HG03139 (cell line): ENCODE results near the gene GATA5.
"Not testable (repeated sequence)": the region's sequence is repeated elsewhere in the genome, so short reads cannot be mapped to it uniquely, and the experiment has no call there.

ENCODE experiments used
- ATAC-seq: cut with Tn5 transposase; IDR thresholded peaks from one replicate; pipeline ENCODE4 v1.9.1; 2021; ENCODE audit not compliant: unreplicated experiment

Gene GATA5

GRCh38 chr20:62505337-62506045, 29.7 kb upstream of the GATA5 start:
- ATAC-seq = no peak

GRCh38 chr20:62504323-62504722, 28.5 kb upstream of the GATA5 start:
- no peak for ATAC-seq

DNA sequence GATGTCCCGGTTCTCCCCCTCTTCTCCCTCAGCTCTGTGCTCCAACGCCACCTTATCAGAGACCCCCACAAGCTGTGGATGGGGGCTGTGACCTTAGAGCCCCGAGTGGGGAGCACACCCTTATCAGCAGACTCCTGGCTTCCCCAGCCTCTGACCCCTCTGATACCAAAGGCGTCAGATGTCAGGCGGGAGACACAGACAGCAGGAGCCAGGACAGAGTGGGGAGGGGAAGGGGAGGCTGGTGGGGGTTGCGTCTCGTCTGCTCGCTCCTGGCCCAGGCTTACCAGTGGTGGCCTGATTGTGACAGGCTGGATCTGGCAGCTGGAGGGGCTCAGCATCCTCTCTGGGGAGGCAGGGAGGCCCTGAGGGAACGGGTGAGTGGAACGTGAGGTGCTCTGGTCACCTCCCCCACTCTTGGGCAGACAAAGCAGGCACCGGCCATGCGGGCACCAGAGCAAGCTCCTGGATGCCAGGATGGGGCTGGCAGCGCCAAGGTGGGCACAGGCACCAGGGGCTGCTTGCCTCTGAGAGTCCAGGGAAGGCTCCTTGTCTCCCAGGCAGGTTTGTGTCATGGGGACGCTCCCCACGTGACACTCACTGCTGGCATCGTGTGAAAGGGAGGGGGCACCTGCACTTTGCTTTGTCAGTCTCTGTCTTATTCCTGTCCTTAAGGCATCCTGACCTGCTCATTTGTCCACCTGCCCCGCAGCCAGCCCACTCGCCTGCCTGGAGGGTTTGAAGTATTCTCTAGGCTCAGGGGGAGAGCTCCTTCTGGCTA, 27.8 kb upstream of the GATA5 start:
- no peak for ATAC-seq

DNA sequence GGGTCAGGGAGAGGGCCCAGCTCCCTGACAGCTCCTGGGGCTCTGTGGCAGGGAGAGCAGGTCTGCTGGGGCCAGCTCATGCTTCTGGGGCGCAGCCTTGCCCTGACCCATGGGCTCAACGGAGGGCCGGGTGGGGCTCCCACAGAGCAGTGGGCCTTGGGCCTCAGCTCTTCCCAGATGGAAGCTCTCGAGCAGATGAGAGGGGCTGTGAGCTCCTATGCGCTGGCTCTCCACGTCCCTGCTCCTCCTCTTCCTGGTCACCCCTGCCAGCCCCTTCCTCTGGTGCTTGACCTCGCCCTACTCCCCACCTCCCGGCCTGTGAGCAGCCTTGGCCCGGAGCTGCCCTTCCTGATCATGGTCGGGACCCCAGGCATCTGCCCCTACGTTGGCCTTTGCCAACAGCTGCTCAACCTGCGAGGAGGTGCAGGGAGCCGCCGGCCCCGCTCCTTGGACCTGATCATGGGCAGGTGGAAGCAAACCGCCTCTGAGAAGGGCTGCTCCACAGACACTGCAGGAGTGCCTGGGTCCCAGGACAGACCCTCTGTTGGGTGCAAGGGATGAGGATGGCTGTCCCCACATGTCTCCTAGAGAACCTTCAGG, 26.8 kb upstream of the GATA5 start:
- ATAC-seq = no peak

DNA sequence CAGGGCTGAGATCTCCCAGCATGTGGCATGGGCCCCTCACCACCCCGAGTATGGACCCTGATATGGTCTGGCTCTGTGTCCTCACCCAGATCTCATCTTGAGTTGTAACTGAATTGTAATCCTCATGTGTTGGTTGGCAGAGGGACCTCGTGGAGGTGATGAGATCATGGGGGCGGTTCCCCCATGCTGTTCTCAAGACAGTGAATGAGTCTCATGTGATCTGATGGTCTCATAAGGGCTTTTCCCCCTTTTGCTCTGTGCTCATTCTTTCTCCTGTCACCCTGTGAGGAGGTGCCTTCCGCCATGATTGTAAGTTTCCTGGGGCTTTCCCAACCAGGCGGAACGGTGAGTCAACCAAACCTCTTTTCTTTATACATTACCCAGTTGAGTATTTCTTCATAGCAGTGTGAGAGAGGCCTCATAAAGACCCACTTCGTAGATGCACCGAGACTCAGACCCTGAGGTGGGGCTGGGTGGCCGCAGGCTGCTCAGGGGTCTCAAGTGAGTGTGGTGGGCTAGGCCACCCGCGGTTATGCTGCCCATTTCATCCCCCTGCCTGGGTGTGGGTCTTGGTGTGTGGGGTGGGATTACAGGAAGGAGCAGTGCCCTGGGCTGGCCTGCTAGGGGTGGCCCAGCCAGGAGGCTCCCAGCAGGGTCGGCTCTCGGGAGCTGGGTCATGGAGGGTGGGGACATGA, 26.2 kb upstream of the GATA5 start:
- ATAC-seq = peak; percentile 57

GRCh38 chr20:62500237-62500864, 24.6 kb upstream of the GATA5 start:
- ATAC-seq = no peak

DNA sequence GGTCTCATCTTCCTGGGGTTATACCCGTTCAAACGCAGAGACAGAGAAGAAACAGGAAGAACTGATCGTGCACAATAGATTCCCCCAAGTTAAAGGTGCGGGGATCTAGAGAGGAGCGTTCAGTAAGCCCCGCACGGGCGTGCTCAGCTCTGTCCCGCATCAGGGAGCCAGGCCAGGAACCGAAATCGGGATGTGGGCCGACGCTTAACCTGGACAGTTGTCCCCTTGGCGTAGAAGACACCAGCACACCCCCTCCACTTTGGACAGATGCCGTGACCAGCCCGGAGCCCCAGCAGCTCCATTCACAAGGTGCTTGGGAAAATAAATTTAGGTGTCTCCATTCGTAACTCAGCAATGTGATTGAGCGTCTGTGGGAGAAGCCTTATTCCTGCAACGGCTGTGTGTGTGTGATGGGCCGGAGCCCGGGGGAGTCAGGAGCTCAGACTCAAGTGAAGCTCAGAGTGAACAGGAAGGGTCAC, 24.0 kb upstream of the GATA5 start:
- ATAC-seq = no peak

GRCh38 chr20:62498874-62499273, 23.1 kb upstream of the GATA5 start:
- no peak for ATAC-seq

- ATAC-seq = no peak
Observed at GRCh38 chr20:62496568-62497218, 20.9 kb upstream of the GATA5 start.

DNA sequence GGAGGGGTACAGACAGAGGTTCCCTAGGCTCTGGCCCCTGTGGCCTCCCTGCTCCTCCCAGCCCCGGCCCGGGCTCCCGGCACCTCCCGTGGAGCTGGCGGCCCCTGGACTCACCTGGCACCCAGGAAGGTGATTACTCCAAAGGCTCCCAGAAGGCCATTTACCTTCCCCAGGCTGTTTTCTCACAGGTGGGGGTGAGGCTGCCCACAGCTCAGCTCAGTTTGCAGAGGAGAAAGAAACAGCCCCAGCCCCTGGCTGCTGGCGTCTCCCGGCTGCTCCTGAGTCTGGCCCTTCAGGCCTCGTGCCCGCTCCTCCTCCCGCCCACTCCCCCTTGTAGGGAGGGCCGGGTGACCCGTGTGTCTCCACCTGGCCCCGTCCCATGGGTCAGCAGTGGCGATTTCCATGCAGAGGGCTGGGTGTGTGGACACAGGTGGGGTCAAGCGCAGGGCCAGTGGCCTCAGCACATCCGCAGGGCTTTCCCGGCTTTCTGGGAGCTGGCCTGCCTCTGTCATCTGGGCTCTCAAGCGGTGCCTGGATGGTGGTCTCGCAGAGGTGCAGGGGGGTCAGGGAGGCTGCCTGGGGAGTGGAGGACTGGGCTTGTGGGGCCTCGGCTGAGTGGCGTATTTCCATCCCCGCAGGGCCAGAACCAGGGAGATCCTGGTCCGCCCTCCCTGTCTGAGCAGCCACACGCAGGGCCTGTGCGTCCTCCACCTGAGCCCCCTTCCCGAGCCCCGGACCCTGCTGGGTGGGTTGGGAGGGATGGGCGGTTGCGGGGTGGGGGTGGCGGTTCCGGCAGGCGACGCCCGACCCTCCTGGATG, 20.2 kb upstream of the GATA5 start:
- no peak for ATAC-seq

DNA sequence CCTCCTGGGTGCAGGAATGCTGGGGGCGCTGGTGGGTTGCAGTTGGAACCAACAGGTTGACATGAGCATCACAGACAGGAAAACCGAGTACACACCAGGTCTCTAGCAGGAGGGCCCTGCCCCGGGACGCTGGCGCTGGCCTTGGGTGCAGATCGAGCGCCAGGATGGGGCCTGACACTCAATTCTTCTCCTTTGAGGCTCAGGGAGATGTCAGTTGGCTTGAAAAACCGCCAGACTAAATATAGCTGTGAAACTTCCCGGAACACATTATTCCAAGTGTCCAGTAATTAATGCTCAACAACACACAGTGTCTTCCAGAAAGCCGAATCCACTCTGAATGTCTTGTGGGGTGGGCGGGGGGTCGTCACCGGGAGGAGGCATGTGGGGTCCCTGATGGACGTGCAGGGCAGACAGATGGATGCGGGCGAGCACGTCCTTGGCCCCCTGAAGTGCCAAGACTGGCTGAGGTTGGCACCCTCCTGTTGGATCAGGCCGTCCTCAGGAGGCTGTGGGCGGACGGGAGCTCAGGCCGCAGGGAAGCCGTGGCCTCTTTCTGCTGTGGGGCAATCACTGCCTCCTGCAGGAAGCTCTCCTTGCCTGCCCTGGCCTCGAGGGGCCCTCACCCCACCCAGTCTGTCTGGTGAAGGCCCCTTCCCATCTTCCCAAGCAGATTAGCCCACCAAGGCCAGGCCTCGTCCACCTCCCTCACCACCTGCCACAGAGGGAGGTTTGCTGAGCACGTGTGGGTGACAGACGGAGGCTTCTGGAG, 19.4 kb upstream of the GATA5 start:
- ATAC-seq = no peak

GRCh38 chr20:62494537-62494936, 18.7 kb upstream of the GATA5 start:
- no peak for ATAC-seq

DNA sequence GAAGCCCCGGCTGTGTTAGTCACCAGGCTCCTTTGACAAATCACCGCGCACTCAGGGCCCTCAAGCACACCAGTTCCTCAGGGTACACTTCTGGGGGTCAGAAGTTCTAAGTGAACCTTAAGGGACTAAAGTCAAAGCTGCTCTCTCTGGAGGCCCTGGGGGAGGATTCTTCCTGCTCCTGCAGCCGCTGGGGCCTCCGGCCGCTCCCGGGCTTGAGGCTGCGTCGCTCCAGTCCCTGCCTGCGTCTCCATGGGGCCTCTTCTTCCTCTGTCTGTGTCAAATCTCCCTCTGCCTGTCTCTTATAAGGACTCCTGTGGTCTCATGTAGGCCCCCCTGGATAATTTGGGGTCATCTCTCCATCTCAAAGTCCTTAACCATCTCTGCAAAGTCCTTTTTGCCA, 18.1 kb upstream of the GATA5 start:
- ATAC-seq = no peak

- no peak for ATAC-seq
Observed at GRCh38 chr20:62493253-62493885, 17.6 kb upstream of the GATA5 start.

DNA sequence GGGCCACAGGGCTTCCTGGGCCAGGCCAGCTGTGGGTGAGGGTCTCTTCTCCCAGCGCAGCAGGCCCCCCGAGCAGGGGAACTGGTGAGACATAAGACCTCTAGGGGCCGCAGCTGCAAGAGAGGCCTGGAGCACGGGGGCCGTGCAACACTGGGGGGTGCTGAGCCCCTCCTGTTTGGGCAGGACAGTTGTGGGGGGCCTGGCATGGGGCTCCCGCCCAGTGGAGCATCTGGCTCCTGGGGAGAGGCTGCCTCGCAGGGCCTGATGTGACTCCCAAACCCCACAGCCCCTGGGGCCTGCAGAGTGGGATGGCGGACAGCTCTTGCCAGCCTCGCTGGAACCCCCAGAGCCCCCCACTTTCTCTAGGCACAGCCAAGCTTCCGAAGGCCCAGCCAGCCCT, 16.9 kb upstream of the GATA5 start:
- no peak for ATAC-seq

- ATAC-seq = not testable (repeated sequence)
Observed at GRCh38 chr20:62490783-62491182, 15.0 kb upstream of the GATA5 start.

DNA sequence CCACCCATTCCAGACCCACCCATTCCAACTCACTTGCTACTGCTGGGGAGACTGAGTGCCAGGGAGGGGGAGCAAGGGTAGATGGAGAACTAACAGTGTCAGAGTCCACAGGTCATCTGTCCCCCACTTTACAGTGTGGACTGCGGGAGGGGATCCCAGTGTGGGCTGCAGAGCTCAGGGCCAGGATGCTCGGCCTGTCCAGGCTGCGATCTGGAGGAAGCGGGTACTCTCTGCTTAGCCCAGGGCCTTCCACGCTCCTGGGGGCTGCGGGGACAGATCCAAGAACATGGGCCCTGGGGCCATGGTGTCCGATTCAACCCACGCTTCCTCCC, 14.1 kb upstream of the GATA5 start:
- no peak for ATAC-seq

DNA sequence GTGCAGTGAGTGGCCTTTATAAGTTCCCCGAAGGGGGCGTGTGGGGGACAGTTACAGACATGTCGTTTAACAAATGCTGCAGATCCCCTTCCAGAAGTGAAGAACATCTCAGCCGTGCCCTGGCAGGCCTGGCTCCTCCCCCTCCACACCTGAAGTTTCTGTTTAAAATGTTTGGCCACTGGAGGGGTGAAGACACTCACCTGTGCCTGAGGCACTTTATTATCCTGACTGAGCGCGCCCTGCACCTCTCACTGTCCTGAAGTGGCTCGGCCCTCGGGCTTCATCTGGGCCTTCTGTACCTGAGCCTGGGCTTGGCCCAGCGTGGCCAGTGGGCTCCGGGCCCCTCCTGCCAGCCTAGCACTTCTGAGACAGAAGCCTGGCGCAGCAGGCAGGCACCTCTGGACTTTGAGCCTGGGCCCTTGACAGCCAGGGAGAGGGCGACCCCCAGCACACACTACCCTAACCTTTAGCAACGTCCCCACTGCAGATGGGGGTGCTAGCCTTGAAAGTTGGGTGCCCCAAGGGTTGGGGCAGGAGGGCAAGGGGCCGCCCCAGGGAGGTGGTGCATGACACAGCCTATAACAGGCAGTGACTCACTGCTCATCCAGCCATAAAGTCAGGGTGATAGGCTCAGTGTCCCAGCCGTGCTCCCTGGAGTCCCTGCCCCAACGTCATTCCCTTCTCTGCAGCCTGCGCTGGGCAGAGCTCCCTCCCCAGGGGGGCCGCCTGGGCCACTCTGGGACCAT, 13.6 kb upstream of the GATA5 start:
- no peak for ATAC-seq
